Fibroblast of lung (primary cell): ENCODE results near the gene PLCXD1. TPM values are rescaled to one million over a fixed set of nuclear protein-coding genes. Genes with fewer than 3 reads are reported as not detected.
"Not testable (repeated sequence)": the region's sequence is repeated elsewhere in the genome, so short reads cannot be mapped to it uniquely, and the experiment has no call there.

ENCODE experiments used
- DNase-seq, 2 donors: peaks; one replicate each; pipeline versions ENCODE4 v3.0.0 to v3.0.0-alpha.2; 2010; ENCODE audit warnings: low read depth in 2 of 2
- H2AFZ ChIP-seq: 2 replicates; pipeline ENCODE4 v1.5.1; 2012; ENCODE audit warnings: low read length, control low read depth, inconsistent platforms
- H3K27ac ChIP-seq: 2 replicates; pipeline ENCODE4 v1.5.1; 2011; ENCODE audit warnings: low read length, control low read depth; ENCODE audit not compliant: insufficient read depth
- H3K27me3 ChIP-seq: 2 replicates; pipeline ENCODE4 v1.5.1; 2011; ENCODE audit warnings: mild to moderate bottlenecking, low read length; ENCODE audit not compliant: control insufficient read depth, insufficient read depth
- H3K36me3 ChIP-seq: 2 replicates; pipeline ENCODE4 v1.5.1; 2011; ENCODE audit warnings: low read length; ENCODE audit not compliant: control insufficient read depth, insufficient read depth
- H3K4me1 ChIP-seq: 2 replicates; pipeline ENCODE4 v1.5.1; 2011; ENCODE audit warnings: low read length; ENCODE audit not compliant: control insufficient read depth, insufficient read depth; ENCODE audit errors: extremely low read depth
- H3K4me2 ChIP-seq: 2 replicates; pipeline ENCODE4 v1.5.1; 2011; ENCODE audit warnings: low read length, control low read depth; ENCODE audit not compliant: insufficient read depth; ENCODE audit errors: extremely low read depth
- H3K4me3 ChIP-seq, 4 experiments: fragments of 200-600 bp in 1 of 4; sonication (generic) in 1 of 4; replicated peaks in 1 of 4; 2 replicates each; pipeline ENCODE4 v1.5.1; 2011 to 2016; ENCODE audit warnings: low read length in 4 of 4, low read depth in 3 of 4, mild to moderate bottlenecking in 3 of 4, control low read depth in 2 of 4, inconsistent platforms in 1 of 4, mixed read lengths in 1 of 4; ENCODE audit not compliant: insufficient read depth in 1 of 4; ENCODE audit errors: control extremely low read depth in 1 of 4
- H3K79me2 ChIP-seq: 2 replicates; pipeline ENCODE4 v1.5.1; 2012; ENCODE audit warnings: mild to moderate bottlenecking, low read length, inconsistent platforms; ENCODE audit not compliant: control insufficient read depth, insufficient read depth
- H3K9ac ChIP-seq: 2 replicates; pipeline ENCODE4 v1.5.1; 2011; ENCODE audit warnings: mild to moderate bottlenecking, low read length, control low read depth; ENCODE audit not compliant: insufficient read depth
- H3K9me3 ChIP-seq: 2 replicates; pipeline ENCODE4 v1.5.1; 2012; ENCODE audit warnings: low read depth, low read length; ENCODE audit not compliant: control insufficient read depth, insufficient read depth
- H4K20me1 ChIP-seq: 2 replicates; pipeline ENCODE4 v1.5.1; 2011; ENCODE audit warnings: low read length; ENCODE audit not compliant: control insufficient read depth, insufficient read depth; ENCODE audit errors: extremely low read depth
- EZH2 ChIP-seq: IDR thresholded peaks from 2 replicates; pipeline ENCODE4 v1.5.1; 2012; ENCODE audit warnings: low read length, control low read depth, mild to moderate bottlenecking; ENCODE audit errors: missing control alignments
- polyA minus RNA-seq: library from RNA; depleted of rRNA, polyadenylated mRNA; stranded (reverse); fragments of >200 nt; gene quantifications from 2 replicates; pipeline ENCODE4 v1.2.3, GENCODE V29; 2011; ENCODE audit warnings: low replicate concordance
- polyA plus RNA-seq, 2 donors: library from polyadenylated mRNA; depleted of rRNA in 1 of 2; stranded (reverse) in 1 of 2; unstranded in 1 of 2; fragments of >200 nt; gene quantifications; 2 replicates each; pipeline ENCODE4 v1.2.1, GENCODE V29; 2011 to 2012; ENCODE audit warnings: missing spikeins in 1 of 2
- total RNA-seq: library from RNA; depleted of rRNA; stranded (reverse); fragments of >200 nt; gene quantifications from 2 replicates; pipeline ENCODE4 v1.2.1, GENCODE V29; 2014
- TF ChIP-seq, protein P1 (sequence below), 2 donors: IDR thresholded peaks in 1 of 2; conservative IDR thresholded peaks in 1 of 2; 1 replicate in 1 of 2; 2 replicates in 1 of 2; pipeline ENCODE4 v1.5.1; 2011 to 2012; ENCODE audit warnings: low read length in 2 of 2, control low read depth in 1 of 2, inconsistent platforms in 1 of 2, low read depth in 1 of 2, mild to moderate bottlenecking in 1 of 2

Gene PLCXD1, protein sequence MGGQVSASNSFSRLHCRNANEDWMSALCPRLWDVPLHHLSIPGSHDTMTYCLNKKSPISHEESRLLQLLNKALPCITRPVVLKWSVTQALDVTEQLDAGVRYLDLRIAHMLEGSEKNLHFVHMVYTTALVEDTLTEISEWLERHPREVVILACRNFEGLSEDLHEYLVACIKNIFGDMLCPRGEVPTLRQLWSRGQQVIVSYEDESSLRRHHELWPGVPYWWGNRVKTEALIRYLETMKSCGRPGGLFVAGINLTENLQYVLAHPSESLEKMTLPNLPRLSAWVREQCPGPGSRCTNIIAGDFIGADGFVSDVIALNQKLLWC
- total RNA-seq = 5.6 and 10.9 TPM in 2 replicates
- polyA plus RNA-seq = 4.3 and 5.4 TPM in 2 replicates
- 5.7 and 9.9 TPM in 2 replicates for polyA plus RNA-seq (2012)
- 13.3 and 28.1 TPM in 2 replicates for polyA minus RNA-seq

DNA sequence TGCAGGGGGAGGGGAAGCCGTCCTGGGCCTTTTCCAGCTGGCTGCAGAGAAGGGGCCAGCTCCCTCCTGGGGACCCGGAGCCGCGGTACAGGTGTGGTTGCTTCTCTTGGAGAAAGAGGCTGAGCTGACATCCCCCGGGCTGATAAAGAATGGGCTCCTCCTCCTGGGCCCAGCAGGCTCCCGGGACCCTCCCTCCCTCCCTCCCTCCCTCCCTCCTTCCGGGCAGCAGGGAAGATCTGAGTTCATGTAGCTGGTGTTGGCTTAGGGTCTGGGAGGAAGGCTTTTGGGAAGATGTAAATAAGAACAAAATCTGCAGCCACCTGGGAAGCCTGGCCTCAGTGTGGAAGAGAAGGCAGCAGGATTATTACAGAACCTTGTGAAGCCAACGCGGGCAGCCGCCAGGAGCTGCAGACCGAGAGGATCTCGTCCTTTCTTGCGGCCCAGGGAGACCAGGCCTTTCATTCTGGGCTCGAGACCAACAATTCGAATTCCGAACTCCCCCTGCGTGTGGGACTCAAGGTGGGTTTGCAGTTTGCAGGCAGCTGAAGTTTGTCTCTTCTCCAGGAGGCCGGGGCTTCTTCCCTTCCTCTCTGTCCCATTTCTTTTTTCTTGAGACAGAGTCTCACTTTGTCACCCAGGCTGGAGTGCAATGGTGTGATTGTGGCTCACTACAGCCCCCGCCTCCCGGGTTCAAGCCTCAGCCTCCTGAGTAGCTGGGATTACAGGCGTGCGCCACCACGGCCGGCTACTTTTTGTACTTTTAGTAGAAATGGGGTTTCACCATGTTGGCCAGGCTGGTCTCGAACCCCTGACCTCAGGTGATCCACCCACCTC, at the start of gene PLCXD1:
PLCXD1 (plus strand) TSS at position 216 of the 834 bp plus-strand sequence. CDS start 2,807 bp downstream, outside the sequence.
- peak within 1 kb of the TSS; percentile 90 for H3K4me2 ChIP-seq
- H4K20me1 ChIP-seq = no peaks in the 10 kb centered on the region
- H3K9ac ChIP-seq = no peak within 1 kb of the TSS
- H3K27ac ChIP-seq = peak within 1 kb of the TSS; percentile 34
- H3K9me3 ChIP-seq = no peaks in the 10 kb centered on the region
- peak within 1 kb of the TSS; percentile 25 to 77 (median 56) for H3K4me3 ChIP-seq
- no peaks in the 10 kb centered on the region for H3K4me1 ChIP-seq
- TF ChIP-seq, protein P1, sequence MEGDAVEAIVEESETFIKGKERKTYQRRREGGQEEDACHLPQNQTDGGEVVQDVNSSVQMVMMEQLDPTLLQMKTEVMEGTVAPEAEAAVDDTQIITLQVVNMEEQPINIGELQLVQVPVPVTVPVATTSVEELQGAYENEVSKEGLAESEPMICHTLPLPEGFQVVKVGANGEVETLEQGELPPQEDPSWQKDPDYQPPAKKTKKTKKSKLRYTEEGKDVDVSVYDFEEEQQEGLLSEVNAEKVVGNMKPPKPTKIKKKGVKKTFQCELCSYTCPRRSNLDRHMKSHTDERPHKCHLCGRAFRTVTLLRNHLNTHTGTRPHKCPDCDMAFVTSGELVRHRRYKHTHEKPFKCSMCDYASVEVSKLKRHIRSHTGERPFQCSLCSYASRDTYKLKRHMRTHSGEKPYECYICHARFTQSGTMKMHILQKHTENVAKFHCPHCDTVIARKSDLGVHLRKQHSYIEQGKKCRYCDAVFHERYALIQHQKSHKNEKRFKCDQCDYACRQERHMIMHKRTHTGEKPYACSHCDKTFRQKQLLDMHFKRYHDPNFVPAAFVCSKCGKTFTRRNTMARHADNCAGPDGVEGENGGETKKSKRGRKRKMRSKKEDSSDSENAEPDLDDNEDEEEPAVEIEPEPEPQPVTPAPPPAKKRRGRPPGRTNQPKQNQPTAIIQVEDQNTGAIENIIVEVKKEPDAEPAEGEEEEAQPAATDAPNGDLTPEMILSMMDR (conservative IDR thresholded peaks at IDR 0.05 in 1 of 2, IDR thresholded peaks at IDR 0.05 in 1 of 2; ENCODE audit: low read depth in 1 of 2, low read length in 2 of 2) = no peak
- TF ChIP-seq EZH2 = no peak
- H3K27me3 ChIP-seq = no peaks in the 10 kb centered on the region
- H2AFZ ChIP-seq = peak within 1 kb of the TSS; percentile 85
- peaks cover 8% of the 10 kb centered on the region for H3K36me3 ChIP-seq
- H3K79me2 ChIP-seq = no peaks in the 10 kb centered on the region
- peak; percentile 24 to 66 for DNase-seq

DNA sequence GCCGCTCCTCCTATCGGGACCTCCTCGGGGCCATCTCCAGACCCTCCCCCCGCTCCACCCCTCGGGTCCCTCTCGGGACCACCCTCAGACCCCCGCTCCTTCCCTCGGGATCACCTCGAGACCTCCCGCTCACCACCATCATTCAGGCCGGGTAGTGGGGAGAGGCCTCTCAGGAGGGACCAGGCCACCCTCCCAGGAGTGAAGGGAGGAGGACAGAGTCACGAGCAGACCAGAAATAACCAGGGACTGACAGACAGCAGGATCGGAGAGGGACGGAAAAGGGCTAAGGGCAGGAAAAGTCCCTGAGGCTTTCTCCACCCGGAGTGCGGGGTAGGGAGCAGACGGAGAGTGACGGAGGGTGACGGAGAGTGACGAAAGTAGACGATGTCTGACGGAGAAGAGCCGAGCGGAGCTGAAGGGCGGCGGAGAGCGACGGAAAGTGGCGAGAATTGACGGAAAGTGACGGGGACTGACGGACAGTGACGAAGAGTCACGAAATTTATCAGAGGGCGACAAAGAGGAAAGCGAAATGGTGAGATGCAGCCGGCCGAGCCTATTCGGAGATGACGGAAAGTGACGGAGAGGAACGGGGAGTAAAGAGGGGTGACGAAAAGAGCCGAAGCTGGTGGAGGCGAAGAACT, 49.4 kb upstream of the PLCXD1 start:
- not testable (repeated sequence) for H3K79me2 ChIP-seq, H4K20me1 ChIP-seq, DNase-seq, H2AFZ ChIP-seq, H3K4me1 ChIP-seq, H3K4me3 ChIP-seq, H3K4me2 ChIP-seq, H3K9ac ChIP-seq, H3K36me3 ChIP-seq, H3K9me3 ChIP-seq, H3K27me3 ChIP-seq, H3K27ac ChIP-seq

DNA sequence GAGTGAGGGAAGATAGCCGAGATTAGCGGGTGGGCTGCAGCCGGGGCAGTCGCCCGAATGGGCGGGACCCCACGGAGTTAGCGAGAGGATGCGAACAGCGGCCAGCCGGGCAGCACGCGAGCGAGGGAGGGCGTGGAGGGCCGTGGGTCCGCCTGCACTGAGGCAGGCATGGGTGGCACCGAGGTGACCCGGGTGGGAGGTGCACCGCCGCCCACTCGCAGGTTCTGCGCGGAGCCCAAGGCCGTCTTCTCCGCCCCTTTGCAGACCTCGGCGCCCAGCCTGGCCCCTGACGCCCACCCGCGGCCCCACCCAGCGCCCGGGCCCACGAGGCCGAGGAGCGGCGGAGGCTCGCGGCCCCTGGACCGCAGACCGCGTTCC, 48.9 kb upstream of the PLCXD1 start:
- H3K9ac ChIP-seq, H3K27me3 ChIP-seq, H3K9me3 ChIP-seq, H3K36me3 ChIP-seq, H3K27ac ChIP-seq, H3K4me3 ChIP-seq, DNase-seq, H3K4me2 ChIP-seq, H4K20me1 ChIP-seq, H3K4me1 ChIP-seq, H3K79me2 ChIP-seq, H2AFZ ChIP-seq: not testable (repeated sequence)

DNA sequence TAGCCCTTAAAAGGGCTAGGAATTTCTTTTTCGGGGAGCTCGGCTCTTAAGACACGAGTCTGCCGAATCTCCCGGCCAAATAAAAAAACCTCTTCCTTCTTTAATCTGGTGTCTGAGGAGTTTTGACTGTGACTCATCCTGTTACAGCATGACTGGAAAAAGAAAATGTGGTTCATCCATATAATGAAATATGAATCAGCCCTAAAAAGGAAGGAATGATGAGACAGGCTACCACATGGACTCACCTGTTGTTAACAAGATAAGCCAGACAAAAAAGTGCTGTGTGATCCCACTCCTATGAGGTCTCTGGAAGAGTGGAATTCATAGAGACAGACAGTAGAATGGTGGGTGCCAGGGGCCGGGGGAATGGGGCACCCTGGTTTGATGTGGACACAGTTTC, 45.0 kb upstream of the PLCXD1 start:
- not testable (repeated sequence) for H3K9ac ChIP-seq, H3K36me3 ChIP-seq, H3K4me2 ChIP-seq, H2AFZ ChIP-seq, H4K20me1 ChIP-seq, H3K27me3 ChIP-seq, H3K4me1 ChIP-seq, H3K79me2 ChIP-seq, DNase-seq, H3K27ac ChIP-seq, H3K4me3 ChIP-seq, H3K9me3 ChIP-seq
